GM23338 (cell line): Measurements from ENCODE around the gene IGFBP5.

ENCODE experiments used
- CREB1 ChIP-seq: fragments of 250-450 bp; sonication (Bioruptor Pico); IDR thresholded peaks from 2 replicates; pipeline ENCODE4 v1.5.0; 2020; ENCODE audit warnings: low read depth, mild to moderate bottlenecking, moderate library complexity
- CTCF ChIP-seq, 2 experiments: fragments of 200-600 bp in 1 of 2; sonication (generic) in 1 of 2; conservative IDR thresholded peaks; 2 replicates each; pipeline versions ENCODE4 v1.5.1 to v1.6.1; 2016 to 2017; ENCODE audit warnings: antibody characterized with exemption in 2 of 2, low read depth in 2 of 2, mild to moderate bottlenecking in 2 of 2, moderate library complexity in 1 of 2
- EZH2 ChIP-seq: fragments of 200-600 bp; sonication (generic); IDR thresholded peaks from one replicate; pipeline ENCODE4 v1.8.0; 2017; ENCODE audit warnings: antibody characterized with exemption, mild to moderate bottlenecking, low read depth; ENCODE audit not compliant: unreplicated experiment
- POLR2AphosphoS5 ChIP-seq: IDR thresholded peaks from 2 replicates; pipeline ENCODE4 v1.6.1; 2016; ENCODE audit warnings: antibody characterized with exemption, low read depth

GRCh38 chr2:216741223-216741593 lies 45.9 kb upstream of the IGFBP5 start:
- TF ChIP-seq CTCF (conservative IDR thresholded peaks at IDR 0.05; ENCODE audit: low read depth in 2 of 2) (no peak), POLR2AphosphoS5 (no peak), EZH2 (no peak), CREB1 (CRISPR knock-in tag) (no peak)
